OCI-LY1 (cell line): ENCODE measurements around the gene FBF1.

Source experiments
- H2AFZ ChIP-seq: fragments of 200-600 bp; sonication (generic), shearing (Covaris generic); 2 replicates; pipeline ENCODE4 v1.6.0; 2014; ENCODE audit warnings: antibody characterized with exemption, mild to moderate bottlenecking, low read length
- H3F3A ChIP-seq: fragments of 200-600 bp; sonication (generic), shearing (Covaris generic); 2 replicates; pipeline ENCODE4 v1.6.0; 2014; ENCODE audit warnings: mild to moderate bottlenecking, antibody characterized with exemption, low read length, moderate library complexity; ENCODE audit not compliant: insufficient read depth
- H3K27ac ChIP-seq: fragments of 200-600 bp; sonication (generic); 2 replicates; pipeline ENCODE4 v1.5.1; 2014; ENCODE audit warnings: low read length, mixed run types, mild to moderate bottlenecking, low read depth; ENCODE audit not compliant: poor library complexity, severe bottlenecking
- H3K27me3 ChIP-seq: fragments of 200-600 bp; sonication (generic); 2 replicates; pipeline ENCODE4 v1.6.0; 2014; ENCODE audit warnings: antibody characterized with exemption, mild to moderate bottlenecking, low read length, moderate library complexity; ENCODE audit not compliant: insufficient read depth
- H3K36me3 ChIP-seq: fragments of 200-600 bp; sonication (generic); 2 replicates; pipeline ENCODE4 v1.6.1; 2014; ENCODE audit warnings: mild to moderate bottlenecking, antibody characterized with exemption, low read length, moderate library complexity, mixed read lengths; ENCODE audit not compliant: insufficient read depth
- H3K4me1 ChIP-seq: fragments of 200-600 bp; sonication (generic); 2 replicates; pipeline ENCODE4 v1.5.1; 2014; ENCODE audit warnings: mild to moderate bottlenecking, low read length, moderate library complexity; ENCODE audit not compliant: insufficient read depth, severe bottlenecking
- H3K4me2 ChIP-seq: fragments of 200-600 bp; sonication (generic), shearing (Covaris generic); 2 replicates; pipeline ENCODE4 v1.6.1; 2014; ENCODE audit warnings: low read length
- H3K4me3 ChIP-seq: fragments of 200-600 bp; sonication (generic); 2 replicates; pipeline ENCODE4 v1.5.1; 2014; ENCODE audit warnings: low read length, low read depth, mild to moderate bottlenecking, mixed read lengths; ENCODE audit not compliant: poor library complexity, severe bottlenecking
- H3K79me2 ChIP-seq: fragments of 200-600 bp; shearing (Covaris generic); 2 replicates; pipeline ENCODE4 v1.6.1; 2016; ENCODE audit warnings: mixed run types, low read length, mixed read lengths; ENCODE audit not compliant: insufficient read depth
- H3K9ac ChIP-seq: fragments of 200-600 bp; sonication (generic), shearing (Covaris generic); 2 replicates; pipeline ENCODE4 v1.6.1; 2014; ENCODE audit warnings: mild to moderate bottlenecking, low read length, mixed read lengths
- H3K9me2 ChIP-seq: fragments of 200-600 bp; sonication (generic), shearing (Covaris generic); 2 replicates; pipeline ENCODE4 v1.6.1; 2014; ENCODE audit warnings: low read depth, mild to moderate bottlenecking, low read length, mixed read lengths
- H3K9me3 ChIP-seq: fragments of 200-600 bp; shearing (Covaris generic); 2 replicates; pipeline ENCODE4 v1.6.1; 2014; ENCODE audit warnings: low read length, mixed read lengths
- H4K20me1 ChIP-seq: fragments of 200-600 bp; sonication (generic), shearing (Covaris generic); 2 replicates; pipeline ENCODE4 v1.6.0; 2016; ENCODE audit warnings: mild to moderate bottlenecking, low read length; ENCODE audit not compliant: insufficient read depth
- CTCF ChIP-seq: fragments of 200-600 bp; sonication (generic), shearing (Covaris generic); IDR thresholded peaks from 2 replicates; pipeline ENCODE4 v1.5.1; 2017; ENCODE audit warnings: mild to moderate bottlenecking, antibody characterized with exemption, low read length, moderate library complexity, mixed read lengths
- EZH2 ChIP-seq: fragments of 200-600 bp; sonication (generic), shearing (Covaris generic); IDR thresholded peaks from 2 replicates; pipeline ENCODE4 v1.8.0; 2017; ENCODE audit warnings: borderline replicate concordance, mixed run types, mild to moderate bottlenecking, antibody characterized with exemption, low read length, moderate library complexity, mixed read lengths

Gene FBF1

GRCh38 chr17:75895370-75896155 is 45.3 kb downstream of the FBF1 start:
- H3K27ac ChIP-seq, result peak overlapping the region; percentile 21

DNA sequence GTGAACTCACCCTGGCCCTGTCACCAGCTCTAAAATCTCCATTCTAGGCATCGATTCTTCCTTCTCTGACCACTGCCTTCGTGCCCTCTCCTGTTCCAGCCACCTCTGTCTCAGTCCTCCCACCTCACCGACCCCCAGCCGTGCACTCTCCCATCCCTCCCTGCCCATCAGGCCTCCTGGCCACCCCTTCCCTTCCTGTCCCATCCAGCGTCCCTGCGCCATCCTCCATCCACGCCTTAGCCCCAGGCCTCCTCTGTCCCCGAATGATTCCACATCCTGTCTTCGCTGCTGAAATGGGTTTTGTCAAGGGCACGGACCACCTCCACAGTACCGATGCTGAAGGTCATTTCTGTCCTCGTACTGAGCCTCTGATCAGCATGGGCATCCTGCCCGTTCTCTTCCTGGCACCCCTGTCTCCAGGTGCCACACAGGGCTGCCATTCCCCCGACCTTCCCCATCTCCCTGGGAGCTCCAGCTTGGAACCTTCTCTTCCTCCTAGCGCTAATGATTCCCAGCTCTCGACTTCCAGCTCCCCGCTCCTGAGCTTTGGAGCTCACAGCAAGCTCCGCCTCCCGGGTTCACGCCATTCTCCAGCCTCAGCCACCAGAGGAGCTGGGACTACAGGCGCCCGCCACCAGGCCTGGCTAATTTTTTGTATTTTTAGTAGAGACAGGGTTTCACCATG is 46.7 kb downstream of the FBF1 start:
- Histone ChIP-seq H3K4me2 (no peak overlapping the region), H3K79me2 (no peaks in the 10 kb centered on the region), H3K9me3 (no peaks in the 10 kb centered on the region), H2AFZ (no peak overlapping the region), H3K36me3 (peaks cover 19% of the 10 kb centered on the region; the same call in 1 of the 2 replicates), H3K9ac (no peak overlapping the region), H4K20me1 (no peaks in the 10 kb centered on the region), H3K27me3 (no peaks in the 10 kb centered on the region), H3K27ac (no peak overlapping the region), H3K4me3 (no peak overlapping the region), H3K9me2 (no peaks in the 10 kb centered on the region), H3F3A (no peaks in the 10 kb centered on the region), H3K4me1 (peaks cover 24% of the 10 kb centered on the region)
- TF ChIP-seq CTCF (no peak), EZH2 (no peak)

More at GRCh38 chr17:75895370-75896155, 45.3 kb downstream of the FBF1 start:
- peaks cover 28% of the 10 kb centered on the region; the same call in 1 of the 2 replicates for H3K36me3 ChIP-seq
- no peaks in the 10 kb centered on the region for H3K27me3 ChIP-seq
- no peaks in the 10 kb centered on the region for H3K79me2 ChIP-seq
- H2AFZ ChIP-seq, result no peak overlapping the region
- peak overlapping the region; percentile 79 for H3K4me2 ChIP-seq
- TF ChIP-seq EZH2 (no peak), CTCF (peak; percentile 49; the same call in 1 of the 2 replicates)
- no peaks in the 10 kb centered on the region for H4K20me1 ChIP-seq
- no peaks in the 10 kb centered on the region for H3K9me3 ChIP-seq
- H3K9ac ChIP-seq, result peak overlapping the region; percentile 77
- H3K4me1 ChIP-seq, result peaks cover 24% of the 10 kb centered on the region
- H3K4me3 ChIP-seq, result peak overlapping the region; percentile 80
- H3K9me2 ChIP-seq, result no peaks in the 10 kb centered on the region
- no peaks in the 10 kb centered on the region for H3F3A ChIP-seq

GRCh38 chr17:75893305-75894048 is 47.4 kb downstream of the FBF1 start:
- Histone ChIP-seq H3K4me2 (no peak overlapping the region), H3K4me3 (no peak overlapping the region), H3K4me1 (peaks cover 24% of the 10 kb centered on the region), H3K9me3 (no peaks in the 10 kb centered on the region), H3K27me3 (no peaks in the 10 kb centered on the region), H3K36me3 (peaks cover 16% of the 10 kb centered on the region; the same call in 1 of the 2 replicates), H2AFZ (no peak overlapping the region), H3K79me2 (no peaks in the 10 kb centered on the region), H3K9me2 (no peaks in the 10 kb centered on the region), H3K27ac (no peak overlapping the region), H3F3A (no peaks in the 10 kb centered on the region), H4K20me1 (no peaks in the 10 kb centered on the region), H3K9ac (no peak overlapping the region)
- no peak for TF ChIP-seq CTCF
- no peak for TF ChIP-seq EZH2
